H1 (cell line): ENCODE data around the gene HIP1. TPM values are rescaled to one million over a fixed set of nuclear protein-coding genes. Genes with fewer than 3 reads are reported as not detected.

Experiments used
- ASH2L ChIP-seq: fragments of 200-600, 300-600 bp; sonication (generic); IDR thresholded peaks from one replicate; pipeline ENCODE4 v1.7.1; 2017; ENCODE audit warnings: low read length
- ATF3 ChIP-seq: IDR thresholded peaks from 2 replicates; pipeline ENCODE4 v1.6.1; 2011; ENCODE audit warnings: low read depth, mild to moderate bottlenecking, low read length; ENCODE audit not compliant: insufficient read depth
- CEBPB ChIP-seq: IDR thresholded peaks from 2 replicates; pipeline ENCODE4 v1.6.1; 2012; ENCODE audit warnings: low read depth, low read length
- CHD7 ChIP-seq: fragments of 300-600 bp; sonication (generic); IDR thresholded peaks from 2 replicates; pipeline ENCODE4 v1.7.1; 2012; ENCODE audit warnings: low read length, moderate library complexity, mild to moderate bottlenecking, inconsistent platforms; ENCODE audit not compliant: insufficient replicate concordance
- MAX ChIP-seq: IDR thresholded peaks from 2 replicates; pipeline ENCODE4 v1.6.1; 2012; ENCODE audit warnings: inconsistent platforms
- SIN3A ChIP-seq, 2 experiments: IDR thresholded peaks in 1 of 2; conservative IDR thresholded peaks in 1 of 2; 2 replicates each; pipeline ENCODE4 v1.6.1; 2011 to 2012; ENCODE audit warnings: low read length in 2 of 2, improper control_type of control experiment in 1 of 2, low read depth in 1 of 2, mild to moderate bottlenecking in 1 of 2
- polyA plus RNA-seq, 7 experiments: library from polyadenylated mRNA; depleted of rRNA in 3 of 7; stranded (reverse) in 5 of 7; unstranded in 2 of 7; fragments of >200 nt in 5 of 7; fragments of 200-250 nt in 2 of 7; gene quantifications; 1 replicate in 5 of 7; 2 replicates in 1 of 7; 4 replicates in 1 of 7; pipeline versions ENCODE4 v1.2.1 to v1.2.3, GENCODE V29; 2011 to 2013; ENCODE audit warnings: missing spikeins in 2 of 7, mixed read lengths in 2 of 7
- total RNA-seq: library from RNA; stranded (reverse); fragmentation: NEBNext Ultra II Directional; extraction: Animal tissue kit (Norgen Biotek cat#: 25700); gene quantifications from 2 replicates; pipeline ENCODE4 v1.2.1, GENCODE V29; 2021

The HIP1 gene
- total and polyA plus RNA-seq, 2 of the 8 experiments (the other 6 are each of a cell fraction or from before 2014, with no cell fraction given) = 51.8 to 108 TPM

- TF ChIP-seq CHD7 = no peak
- no peak for TF ChIP-seq MAX
- TF ChIP-seq SIN3A (conservative IDR thresholded peaks at IDR 0.05 in 1 of 2, IDR thresholded peaks at IDR 0.05 in 1 of 2; ENCODE audit: low read depth in 1 of 2, low read length in 2 of 2) = no peak
- TF ChIP-seq ATF3 = no peak
- no peak for TF ChIP-seq ASH2L
- TF ChIP-seq CEBPB = no peak
Measured at GRCh38 chr7:75667938-75668337, 70.8 kb downstream of the HIP1 start (continued).
